CD14-positive monocyte (primary cell): ENCODE data around the gene ZDHHC4. TPM values are rescaled to one million over a fixed set of nuclear protein-coding genes. Genes with fewer than 3 reads are reported as not detected.

Experiments used
- DNase-seq, 3 donors: peaks; one replicate each; pipeline ENCODE4 v3.0.0-alpha.2; 2011 to 2022
- H2AFZ ChIP-seq: 2 replicates; pipeline ENCODE4 v1.6.0; 2012; ENCODE audit warnings: mild to moderate bottlenecking, low read depth, low read length, inconsistent platforms; ENCODE audit not compliant: insufficient read depth, poor library complexity, severe bottlenecking
- H3K27ac ChIP-seq, 2 donors: 1 replicate in 1 of 2; 2 replicates in 1 of 2; pipeline ENCODE4 v1.5.1; 2012 to 2013; ENCODE audit warnings: low read length in 2 of 2, control low read depth in 1 of 2, inconsistent platforms in 1 of 2, low read depth in 1 of 2, mild to moderate bottlenecking in 1 of 2
- H3K27me3 ChIP-seq, 2 donors: one replicate each; pipeline versions ENCODE4 v1.6.0 to v1.6.1; 2011 to 2013; ENCODE audit warnings: low read length in 2 of 2; ENCODE audit not compliant: control insufficient read depth in 2 of 2, insufficient read depth in 2 of 2
- H3K36me3 ChIP-seq, 2 donors: replicated peaks in 1 of 2; 1 replicate in 1 of 2; 2 replicates in 1 of 2; pipeline versions ENCODE4 v1.5.1 to v1.6.1; 2012 to 2013; ENCODE audit warnings: low read length in 2 of 2, control low read depth in 1 of 2, inconsistent platforms in 1 of 2, mild to moderate bottlenecking in 1 of 2; ENCODE audit not compliant: insufficient read depth in 2 of 2, control insufficient read depth in 1 of 2
- H3K4me1 ChIP-seq, 2 donors: 1 replicate in 1 of 2; 2 replicates in 1 of 2; pipeline versions ENCODE4 v1.5.1 to v1.6.1; 2012 to 2013; ENCODE audit warnings: low read length in 2 of 2, control low read depth in 1 of 2, inconsistent platforms in 1 of 2, mild to moderate bottlenecking in 1 of 2, moderate library complexity in 1 of 2; ENCODE audit not compliant: insufficient read depth in 2 of 2, control insufficient read depth in 1 of 2
- H3K4me2 ChIP-seq: replicated peaks from 2 replicates; pipeline ENCODE3; 2012; ENCODE audit warnings: low read length, moderate library complexity, mild to moderate bottlenecking; ENCODE audit not compliant: poor library complexity, severe bottlenecking; ENCODE audit errors: extremely low read depth
- H3K4me3 ChIP-seq, 3 experiments: fragments of 200-600 bp in 1 of 3; sonication (generic) in 1 of 3; replicated peaks in 1 of 3; 1 replicate in 2 of 3; 2 replicates in 1 of 3; pipeline ENCODE4 v1.5.1; 2011 to 2013; ENCODE audit warnings: low read length in 3 of 3, mild to moderate bottlenecking in 3 of 3, control low read depth in 2 of 3, low read depth in 2 of 3, inconsistent platforms in 1 of 3, moderate library complexity in 1 of 3
- H3K79me2 ChIP-seq: 2 replicates; pipeline ENCODE4 v1.6.0; 2012; ENCODE audit warnings: mild to moderate bottlenecking, control low read depth, inconsistent platforms, low read length, moderate library complexity; ENCODE audit not compliant: insufficient read depth
- H3K9ac ChIP-seq: 2 replicates; pipeline ENCODE4 v1.6.0; 2017; ENCODE audit warnings: low read length, mild to moderate bottlenecking; ENCODE audit not compliant: insufficient read depth, poor library complexity, severe bottlenecking
- H3K9me3 ChIP-seq, 2 donors: replicated peaks in 1 of 2; 1 replicate in 1 of 2; 2 replicates in 1 of 2; pipeline versions ENCODE4 v1.5.1 to v1.6.1; 2012 to 2013; ENCODE audit warnings: low read length in 2 of 2, control low read depth in 1 of 2; ENCODE audit not compliant: control insufficient read depth in 1 of 2, insufficient read depth in 1 of 2
- H4K20me1 ChIP-seq: 2 replicates; pipeline ENCODE4 v1.6.0; 2012; ENCODE audit warnings: mild to moderate bottlenecking, low read length, control low read depth, moderate library complexity; ENCODE audit not compliant: insufficient read depth
- H3K27ac Mint-ChIP-seq, 7 donors: one replicate each; pipeline ENCODE4 v1.8.0; 2020; ENCODE audit warnings: mild to moderate bottlenecking in 7 of 7, mixed read lengths in 7 of 7, moderate library complexity in 6 of 7, inconsistent platforms in 2 of 7
- H3K27me3 Mint-ChIP-seq, 3 donors: one replicate each; pipeline ENCODE4 v1.8.0; 2021 to 2022; ENCODE audit warnings: low read depth in 3 of 3, mild to moderate bottlenecking in 3 of 3, mixed read lengths in 3 of 3, moderate library complexity in 3 of 3, inconsistent platforms in 1 of 3
- H3K36me3 Mint-ChIP-seq, 2 donors: one replicate each; pipeline ENCODE4 v1.8.0; 2020; ENCODE audit warnings: mixed read lengths in 2 of 2, inconsistent platforms in 1 of 2, mild to moderate bottlenecking in 1 of 2
- H3K4me1 Mint-ChIP-seq: one replicate; pipeline ENCODE4 v1.8.0; 2020; ENCODE audit warnings: mild to moderate bottlenecking, mixed read lengths
- H3K4me3 Mint-ChIP-seq, 2 donors: one replicate each; pipeline ENCODE4 v1.8.0; 2020; ENCODE audit warnings: mild to moderate bottlenecking in 2 of 2, mixed read lengths in 2 of 2, moderate library complexity in 1 of 2
- H3K9me3 Mint-ChIP-seq, 7 donors: one replicate each; pipeline ENCODE4 v1.8.0; 2020 to 2022; ENCODE audit warnings: mixed read lengths in 7 of 7, mild to moderate bottlenecking in 6 of 7, moderate library complexity in 6 of 7, inconsistent platforms in 2 of 7
- WGBS: methylation state at CpG from one replicate; pipeline ENCODE4 v1.1.5; 2013; ENCODE audit warnings: missing lambda C conversion rate; ENCODE audit not compliant: insufficient coverage; 5-methylcytosine and 5-hydroxymethylcytosine counted together
- intact Hi-C, 2 donors: fragments of 100-400 bp; cut with micrococcal nuclease; formaldehyde crosslinking; loops; one replicate each; pipeline versions ENCODE4 v1.15.0 to v1.15.1; 2023
- polyA plus RNA-seq, 3 donors: library from polyadenylated mRNA; depleted of rRNA in 1 of 3; unstranded in 2 of 3; stranded (reverse) in 1 of 3; fragments of 300-500 nt in 2 of 3; fragments of >200 nt in 1 of 3; fragmentation: Illumina TruSeq in 2 of 3; gene quantifications; 1 replicate in 2 of 3; 2 replicates in 1 of 3; pipeline ENCODE4 v1.2.3, GENCODE V29; 2012 to 2021
- TF ChIP-seq, protein P1 (sequence below): fragments of 200-600 bp; IDR thresholded peaks from one replicate; pipeline ENCODE4 v1.8.0; 2022; ENCODE audit warnings: antibody characterized with exemption, mild to moderate bottlenecking

Gene ZDHHC4
- polyA plus RNA-seq, 3 donors = 30.3 to 55.6 (median 52.9) TPM

GRCh38 chr7:6533893-6534495, 43.3 kb upstream of the ZDHHC4 start:
- Histone ChIP-seq H3K9me3 (no peaks in the 10 kb centered on the region), H4K20me1 (no peaks in the 10 kb centered on the region), H3K27me3 (peaks cover 9 to 45% of the 10 kb centered on the region in 2 donors), H2AFZ (peak overlapping the region; percentile 61), H3K9ac (no peak overlapping the region), H3K4me3 (no peak overlapping the region), H3K27ac (no peak overlapping the region), H3K4me1 (peaks cover 12 to 17% of the 10 kb centered on the region in 2 donors), H3K36me3 (no peaks in the 10 kb centered on the region), H3K79me2 (no peaks in the 10 kb centered on the region), H3K4me2 (no peak overlapping the region)
- Mint-ChIP-seq H3K4me3 (peak overlapping the region in 1 of 2 donors; percentile 12), H3K9me3 (peaks cover 0 to 3% (median 0%) of the 10 kb centered on the region in 7 donors), H3K27me3 (peaks cover 62 to 82% (median 62%) of the 10 kb centered on the region in 3 donors), H3K27ac (peak overlapping the region in 1 of 7 donors; percentile 34), H3K36me3 (no peaks in the 10 kb centered on the region), H3K4me1 (peaks cover 15% of the 10 kb centered on the region)
- no peak for DNase-seq
- TF ChIP-seq, protein P1, sequence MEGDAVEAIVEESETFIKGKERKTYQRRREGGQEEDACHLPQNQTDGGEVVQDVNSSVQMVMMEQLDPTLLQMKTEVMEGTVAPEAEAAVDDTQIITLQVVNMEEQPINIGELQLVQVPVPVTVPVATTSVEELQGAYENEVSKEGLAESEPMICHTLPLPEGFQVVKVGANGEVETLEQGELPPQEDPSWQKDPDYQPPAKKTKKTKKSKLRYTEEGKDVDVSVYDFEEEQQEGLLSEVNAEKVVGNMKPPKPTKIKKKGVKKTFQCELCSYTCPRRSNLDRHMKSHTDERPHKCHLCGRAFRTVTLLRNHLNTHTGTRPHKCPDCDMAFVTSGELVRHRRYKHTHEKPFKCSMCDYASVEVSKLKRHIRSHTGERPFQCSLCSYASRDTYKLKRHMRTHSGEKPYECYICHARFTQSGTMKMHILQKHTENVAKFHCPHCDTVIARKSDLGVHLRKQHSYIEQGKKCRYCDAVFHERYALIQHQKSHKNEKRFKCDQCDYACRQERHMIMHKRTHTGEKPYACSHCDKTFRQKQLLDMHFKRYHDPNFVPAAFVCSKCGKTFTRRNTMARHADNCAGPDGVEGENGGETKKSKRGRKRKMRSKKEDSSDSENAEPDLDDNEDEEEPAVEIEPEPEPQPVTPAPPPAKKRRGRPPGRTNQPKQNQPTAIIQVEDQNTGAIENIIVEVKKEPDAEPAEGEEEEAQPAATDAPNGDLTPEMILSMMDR = no peak
- 3% methylated on average over 9 of the region's 12 CpGs for WGBS
- intact Hi-C loops = no loop called here

DNA sequence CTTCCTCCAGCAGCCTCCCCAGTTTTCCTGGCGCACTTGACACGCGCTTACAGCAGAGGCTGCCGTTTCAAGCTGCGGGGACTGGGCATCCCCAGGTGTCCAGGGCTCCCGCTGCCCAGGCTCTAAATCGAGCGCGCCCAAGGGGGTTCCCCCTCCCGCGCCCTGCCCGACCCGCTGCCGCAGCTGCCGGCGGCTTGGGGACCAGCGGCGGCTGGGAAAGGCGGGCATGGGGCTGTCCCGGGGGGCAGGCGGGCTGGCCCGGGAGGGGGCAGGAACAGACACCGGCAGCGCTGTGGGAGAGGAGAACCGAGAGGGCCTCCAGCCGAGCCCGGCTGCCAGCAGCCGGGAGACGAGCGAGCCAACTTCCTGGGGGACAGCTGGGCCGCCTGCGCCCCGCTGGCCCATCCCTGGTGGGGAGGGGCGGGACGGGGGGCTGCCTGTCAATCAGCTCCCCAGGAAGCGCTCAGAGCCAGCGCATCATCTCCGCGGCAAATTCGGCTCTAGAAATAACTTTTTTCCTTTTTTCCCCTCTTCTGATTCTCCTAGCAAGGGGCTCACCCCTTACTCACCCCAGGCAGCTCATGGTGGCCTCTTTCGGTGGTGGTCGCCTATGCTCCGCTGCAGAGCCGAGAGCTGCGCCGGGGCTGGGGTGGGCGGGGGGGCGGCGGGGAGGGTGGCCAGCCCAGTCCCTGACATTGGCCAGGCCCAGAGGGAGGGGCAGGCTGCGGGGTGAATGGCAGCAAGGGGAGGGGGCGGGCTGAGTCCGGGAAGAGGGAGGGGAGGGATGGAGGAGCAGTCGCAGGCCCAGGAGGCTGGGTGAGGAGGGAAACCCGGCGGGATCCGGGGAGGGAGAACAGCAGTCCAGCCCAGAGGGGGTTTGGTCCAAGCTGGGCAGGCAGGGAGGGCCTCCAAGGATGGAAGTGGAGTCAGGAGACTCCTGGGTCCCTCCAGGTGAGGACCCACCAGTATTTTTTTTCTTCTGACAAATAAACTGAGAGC, 40.7 kb upstream of the ZDHHC4 start:
- Histone ChIP-seq H3K4me1 (peaks cover 6 to 7% of the 10 kb centered on the region in 2 donors), H4K20me1 (no peaks in the 10 kb centered on the region), H3K4me2 (peak overlapping the region; percentile 48), H3K79me2 (no peaks in the 10 kb centered on the region), H3K36me3 (no peaks in the 10 kb centered on the region), H2AFZ (peak overlapping the region; percentile 50), H3K9me3 (no peaks in the 10 kb centered on the region), H3K27me3 (peaks cover 5 to 26% of the 10 kb centered on the region in 2 donors), H3K9ac (peak overlapping the region; percentile 36), H3K27ac (no peak overlapping the region), H3K4me3 (no peak overlapping the region)
- intact Hi-C loops = no loop called here
- peaks cover 0 to 3% (median 0%) of the 10 kb centered on the region in 7 donors for H3K9me3 Mint-ChIP-seq
- H3K4me1 Mint-ChIP-seq = peaks cover 7% of the 10 kb centered on the region
- no peaks in the 10 kb centered on the region for H3K36me3 Mint-ChIP-seq
- peaks cover 45 to 57% (median 46%) of the 10 kb centered on the region in 3 donors for H3K27me3 Mint-ChIP-seq
- H3K4me3 Mint-ChIP-seq = peak overlapping the region in 1 of 2 donors; percentile 46
- under 1% methylated on average over 42 of the region's 56 CpGs for WGBS
- H3K27ac Mint-ChIP-seq = no peak overlapping the region
- no peak for DNase-seq
- TF ChIP-seq, protein P1 = no peak
